EH (cell line): Measurements from ENCODE around the gene NEGR1.
A peak's percentile ranks its signal among the peaks of the same experiment; 100 is the strongest.

Source experiments
- DNase-seq: peaks from one replicate; pipeline ENCODE4 v3.0.0-alpha.2; 2015; ENCODE audit warnings: low read depth

The NEGR1 gene

GRCh38 chr1:71687376-71687775 is 595.0 kb downstream of the NEGR1 start:
- DNase-seq, result no peak

- no peak for DNase-seq
Observed at GRCh38 chr1:71676979-71677925, 605.1 kb downstream of the NEGR1 start.

GRCh38 chr1:71668065-71668464 is 614.3 kb downstream of the NEGR1 start:
- peak; percentile 40 for DNase-seq

GRCh38 chr1:71667216-71667615 is 615.1 kb downstream of the NEGR1 start:
- peak; percentile 46 for DNase-seq

- DNase-seq, result peak; percentile 27
Observed at GRCh38 chr1:71666609-71667008, 615.7 kb downstream of the NEGR1 start.

- DNase-seq, result peak; percentile 80
Observed at GRCh38 chr1:71660411-71660810, 621.9 kb downstream of the NEGR1 start.

- no peak for DNase-seq
Observed at GRCh38 chr1:71657891-71658679, 624.3 kb downstream of the NEGR1 start.

- DNase-seq, result peak; percentile 50
Observed at GRCh38 chr1:71656902-71657301, 625.4 kb downstream of the NEGR1 start.

GRCh38 chr1:71655604-71656003 is 626.7 kb downstream of the NEGR1 start:
- no peak for DNase-seq

GRCh38 chr1:71653952-71654351 is 628.4 kb downstream of the NEGR1 start:
- no peak for DNase-seq

- DNase-seq, result peak; percentile 18
Observed at GRCh38 chr1:71651214-71651613, 631.1 kb downstream of the NEGR1 start.

- DNase-seq, result peak; percentile 49
Observed at GRCh38 chr1:71650119-71650518, 632.2 kb downstream of the NEGR1 start.

GRCh38 chr1:71649608-71650007 is 632.7 kb downstream of the NEGR1 start:
- DNase-seq, result no peak

- DNase-seq, result no peak
Observed at GRCh38 chr1:71647513-71648300, 634.6 kb downstream of the NEGR1 start.

- DNase-seq, result no peak
Observed at GRCh38 chr1:71645015-71645414, 637.3 kb downstream of the NEGR1 start.

- no peak for DNase-seq
Observed at GRCh38 chr1:71641903-71642302, 640.4 kb downstream of the NEGR1 start.

GRCh38 chr1:71640998-71641397 is 641.3 kb downstream of the NEGR1 start:
- DNase-seq, result no peak

- no peak for DNase-seq
Observed at GRCh38 chr1:71640116-71640515, 642.2 kb downstream of the NEGR1 start.

GRCh38 chr1:71638081-71638766 is 644.1 kb downstream of the NEGR1 start:
- peak; percentile 84 for DNase-seq

- DNase-seq, result no peak
Observed at GRCh38 chr1:71635568-71635967, 646.8 kb downstream of the NEGR1 start.

GRCh38 chr1:71634159-71634558 is 648.2 kb downstream of the NEGR1 start:
- no peak for DNase-seq

GRCh38 chr1:71630073-71630472 is 652.3 kb downstream of the NEGR1 start:
- DNase-seq, result no peak
